HCT116 (cell line): Measurements from ENCODE around the gene SCARB1. TPM values are rescaled to one million over a fixed set of nuclear protein-coding genes. Genes with fewer than 3 reads are reported as not detected.

Experiments used
- ATAC-seq: fragments of 200-7000 bp; cut with Tn5 transposase; 2 replicates; pipeline ENCODE4 v1.9.1; 2020; ENCODE audit warnings: mild to moderate bottlenecking, moderate library complexity
- BruUV-seq: library from RNA; stranded (reverse); fragments of 400-500 nt; replicated peaks from 2 replicates; lab custom pipeline; 2021; lab: Mats Ljungman, UMichigan
- CTCF ChIA-PET: fragments of 300-600 bp; sonication (Branson Sonifier 250); formaldehyde crosslinking; loops from one replicate; lab custom pipeline; 2021; ENCODE audit warnings: antibody characterized with exemption; lab: Charles Lee
- POLR2A ChIA-PET: fragments of 300-600, 350-600 bp; sonication (Branson Sonifier 250); formaldehyde crosslinking; loops from one replicate; lab custom pipeline; 2021; ENCODE audit warnings: antibody characterized with exemption; lab: Charles Lee
- RAD21 ChIA-PET, 2 experiments: fragments of 300-600 bp; sonication (Branson Sonifier 250); formaldehyde crosslinking; loops; one replicate each; lab custom pipeline; 2023; ENCODE audit warnings: low total read pairs in 2 of 2; ENCODE audit not compliant: uncharacterized antibody in 2 of 2, unreplicated experiment in 2 of 2, low non-redundant PET in 1 of 2; lab: Charles Lee
- DNase-seq: peaks from one replicate; pipeline ENCODE4 v3.0.0-alpha.2; 2010; ENCODE audit warnings: low read depth, low spot score
- H2AFZ ChIP-seq: fragments of 200-600 bp; shearing (Covaris generic), sonication (generic); 2 replicates; pipeline ENCODE4 v1.6.1; 2017; ENCODE audit warnings: low read depth, mixed run types, mixed read lengths, antibody characterized with exemption, low read length; ENCODE audit not compliant: poor library complexity, severe bottlenecking
- H3K27ac ChIP-seq: 2 replicates; pipeline ENCODE4 v1.5.1; 2012; ENCODE audit warnings: low read depth, low read length
- H3K27me3 ChIP-seq: fragments of 200-600 bp; sonication (generic); 2 replicates; pipeline ENCODE4 v1.6.1; 2016; ENCODE audit warnings: mixed run types, low read length, mixed read lengths; ENCODE audit not compliant: insufficient read depth
- H3K36me3 ChIP-seq, 2 experiments: fragments of 200-500 bp in 1 of 2; fragments of 200-600 bp in 1 of 2; sonication (Bioruptor generic) in 1 of 2; sonication (generic) in 1 of 2; 2 replicates each; pipeline versions ENCODE4 v1.5.1 to v1.6.1; 2014 to 2016; ENCODE audit warnings: low read length in 2 of 2, inconsistent platforms in 1 of 2, mixed read lengths in 1 of 2, mixed run types in 1 of 2; ENCODE audit not compliant: insufficient read depth in 2 of 2, control insufficient read depth in 1 of 2
- H3K4me1 ChIP-seq, 2 experiments: fragments of 200-600 bp in 1 of 2; sonication (generic) in 1 of 2; 2 replicates each; pipeline versions ENCODE4 v1.5.1 to v1.6.1; 2012 to 2017; ENCODE audit warnings: low read length in 2 of 2, inconsistent platforms in 1 of 2, mild to moderate bottlenecking in 1 of 2, mixed read lengths in 1 of 2, mixed run types in 1 of 2, moderate library complexity in 1 of 2; ENCODE audit not compliant: insufficient read depth in 2 of 2, control insufficient read depth in 1 of 2
- H3K4me2 ChIP-seq: fragments of 200-600 bp; sonication (generic); 2 replicates; pipeline ENCODE4 v1.6.1; 2017; ENCODE audit warnings: mixed run types, low read length, mixed read lengths
- H3K4me3 ChIP-seq, 2 experiments: fragments of 200-600 bp in 1 of 2; sonication (generic) in 1 of 2; replicated peaks in 1 of 2; 2 replicates each; pipeline ENCODE4 v1.5.1; 2011 to 2016; ENCODE audit warnings: low read length in 2 of 2, control low read depth in 1 of 2, low read depth in 1 of 2, mild to moderate bottlenecking in 1 of 2, mixed read lengths in 1 of 2, mixed run types in 1 of 2
- H3K79me2 ChIP-seq: fragments of 200-600 bp; sonication (generic); 2 replicates; pipeline ENCODE4 v1.6.1; 2017; ENCODE audit warnings: mild to moderate bottlenecking, mixed run types, low read length, moderate library complexity, mixed read lengths; ENCODE audit not compliant: insufficient read depth
- H3K9ac ChIP-seq: fragments of 200-600 bp; sonication (generic); 2 replicates; pipeline ENCODE4 v1.6.1; 2016; ENCODE audit warnings: low read length, mixed read lengths
- H3K9me2 ChIP-seq: fragments of 200-600 bp; sonication (generic), shearing (Covaris generic); 2 replicates; pipeline ENCODE4 v1.6.1; 2017; ENCODE audit warnings: mixed run types, mild to moderate bottlenecking, moderate library complexity; ENCODE audit not compliant: insufficient read depth
- H3K9me3 ChIP-seq, 2 experiments: fragments of 200-500 bp in 1 of 2; fragments of 200-600 bp in 1 of 2; sonication (Bioruptor generic) in 1 of 2; sonication (generic) in 1 of 2; 2 replicates each; pipeline ENCODE4 v1.6.1; 2014 to 2017; ENCODE audit warnings: low read length in 2 of 2, mixed read lengths in 2 of 2, inconsistent platforms in 1 of 2, low read depth in 1 of 2, mild to moderate bottlenecking in 1 of 2, mixed run types in 1 of 2, moderate library complexity in 1 of 2; ENCODE audit not compliant: control insufficient read depth in 1 of 2, insufficient read depth in 1 of 2
- H4K20me1 ChIP-seq: fragments of 200-600 bp; sonication (generic), shearing (Covaris generic); 2 replicates; pipeline ENCODE4 v1.6.1; 2017; ENCODE audit warnings: mixed run types, mild to moderate bottlenecking, moderate library complexity; ENCODE audit not compliant: insufficient read depth
- CBX3 ChIP-seq: IDR thresholded peaks from 2 replicates; pipeline ENCODE4 v1.6.1; 2012; ENCODE audit warnings: low read depth
- CEBPB ChIP-seq: IDR thresholded peaks from 2 replicates; pipeline ENCODE4 v1.6.1; 2012; ENCODE audit warnings: low read depth
- EZH2 ChIP-seq: fragments of 200-600 bp; sonication (generic); IDR thresholded peaks from 2 replicates; pipeline ENCODE4 v1.6.1; 2017; ENCODE audit warnings: antibody characterized with exemption, mixed run types
- EZH2phosphoT487 ChIP-seq: fragments of 200-600 bp; IDR thresholded peaks from 2 replicates; pipeline ENCODE4 v1.6.1; 2018; ENCODE audit warnings: antibody characterized with exemption, borderline replicate concordance
- FOSL1 ChIP-seq: IDR thresholded peaks from 2 replicates; pipeline ENCODE4 v1.6.1; 2012; ENCODE audit warnings: low read depth
- JUND ChIP-seq: IDR thresholded peaks from 2 replicates; pipeline ENCODE4 v1.6.1; 2012
- POLR2AphosphoS5 ChIP-seq: IDR thresholded peaks from 2 replicates; pipeline ENCODE4 v1.6.1; 2011; ENCODE audit warnings: mild to moderate bottlenecking, low read depth, low read length, moderate library complexity
- SIN3A ChIP-seq: IDR thresholded peaks from 2 replicates; pipeline ENCODE4 v1.6.1; 2012; ENCODE audit warnings: low read depth
- SRF ChIP-seq: IDR thresholded peaks from 2 replicates; pipeline ENCODE4 v1.6.1; 2012; ENCODE audit warnings: low read depth
- TCF7L2 ChIP-seq: IDR thresholded peaks from 2 replicates; pipeline ENCODE4 v1.7.0; 2011; ENCODE audit warnings: borderline replicate concordance, inconsistent platforms; ENCODE audit not compliant: insufficient read depth, insufficient read length; ENCODE audit errors: extremely low read depth
- YY1 ChIP-seq: IDR thresholded peaks from 2 replicates; pipeline ENCODE4 v1.6.1; 2011; ENCODE audit warnings: low read length, low read depth, moderate library complexity, mild to moderate bottlenecking; ENCODE audit not compliant: insufficient replicate concordance; ENCODE audit errors: extremely low read depth
- ZFX ChIP-seq: fragments of 450-650 bp; IDR thresholded peaks from 2 replicates; pipeline ENCODE4 v1.6.1; 2017
- ZNF274 ChIP-seq: fragments of 200-500 bp; sonication (Bioruptor generic); IDR thresholded peaks from 2 replicates; pipeline ENCODE4 v1.6.1; 2014; ENCODE audit warnings: mild to moderate bottlenecking, low read depth, low read length, inconsistent platforms
- intact Hi-C: fragments of 100-400 bp; cut with micrococcal nuclease; formaldehyde crosslinking; loops from 2 replicates; pipeline ENCODE4 v1.10.0; 2022
- total RNA-seq: library from RNA; stranded (reverse); gene quantifications from one replicate; pipeline ENCODE4 v1.2.1, GENCODE V29; 2021; ENCODE audit not compliant: unreplicated experiment
- TF ChIP-seq, protein P1 (sequence below): IDR thresholded peaks from 2 replicates; pipeline ENCODE4 v1.6.1; 2012
- TF ChIP-seq, protein P2 (sequence below): IDR thresholded peaks from 2 replicates; pipeline ENCODE4 v1.6.1; 2012

SCARB1 gene
- total RNA-seq, 1 experiment from 2014 or later = 95.5 TPM

DNA sequence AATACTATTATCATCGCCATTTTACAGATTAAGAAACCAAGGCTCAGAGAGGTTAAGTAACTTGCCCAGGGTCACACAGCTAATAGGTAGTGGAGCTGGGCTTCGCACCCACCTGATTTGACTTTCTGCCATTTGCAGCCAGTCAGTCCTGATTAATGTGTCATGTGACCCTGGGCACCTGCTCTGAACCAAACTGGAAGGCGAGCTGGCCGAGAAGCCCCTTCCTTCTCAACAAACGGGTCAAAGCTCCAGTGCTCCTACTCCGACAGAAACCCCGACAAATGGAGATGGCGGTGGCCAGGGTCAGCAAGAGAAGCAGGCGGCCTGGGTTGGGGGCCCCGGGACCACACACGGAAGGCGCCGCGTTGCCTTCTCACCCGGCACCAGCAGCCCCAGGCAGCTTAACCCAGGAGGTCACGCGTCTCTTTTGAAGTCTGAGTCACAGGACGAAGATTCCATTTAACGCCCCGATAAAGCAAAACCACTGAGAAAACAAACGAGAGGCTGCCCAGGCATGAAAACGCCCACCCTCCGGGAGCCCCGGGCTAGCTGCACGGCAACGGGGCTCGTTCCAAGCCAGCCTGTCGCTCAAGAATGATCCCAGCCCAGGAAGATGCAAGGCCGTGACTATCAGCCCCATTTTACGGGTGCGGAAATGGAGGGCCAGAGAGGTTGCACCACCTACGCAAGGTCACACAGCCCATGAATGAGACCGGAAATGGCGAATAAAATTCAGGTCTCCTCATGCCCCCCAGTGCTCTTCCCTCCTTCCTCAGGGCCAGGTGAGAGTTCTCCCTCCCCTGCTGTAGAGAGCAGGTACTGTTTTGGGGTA, 124.8 kb downstream of the SCARB1 start:
- POLR2A ChIA-PET = interaction anchor here (0.6 kb wide), 1 partner anchor 1848 kb away, joined by 4 read pairs; no protein-coding TSS in a partner anchor
- no TSS peak for BruUV-seq

DNA sequence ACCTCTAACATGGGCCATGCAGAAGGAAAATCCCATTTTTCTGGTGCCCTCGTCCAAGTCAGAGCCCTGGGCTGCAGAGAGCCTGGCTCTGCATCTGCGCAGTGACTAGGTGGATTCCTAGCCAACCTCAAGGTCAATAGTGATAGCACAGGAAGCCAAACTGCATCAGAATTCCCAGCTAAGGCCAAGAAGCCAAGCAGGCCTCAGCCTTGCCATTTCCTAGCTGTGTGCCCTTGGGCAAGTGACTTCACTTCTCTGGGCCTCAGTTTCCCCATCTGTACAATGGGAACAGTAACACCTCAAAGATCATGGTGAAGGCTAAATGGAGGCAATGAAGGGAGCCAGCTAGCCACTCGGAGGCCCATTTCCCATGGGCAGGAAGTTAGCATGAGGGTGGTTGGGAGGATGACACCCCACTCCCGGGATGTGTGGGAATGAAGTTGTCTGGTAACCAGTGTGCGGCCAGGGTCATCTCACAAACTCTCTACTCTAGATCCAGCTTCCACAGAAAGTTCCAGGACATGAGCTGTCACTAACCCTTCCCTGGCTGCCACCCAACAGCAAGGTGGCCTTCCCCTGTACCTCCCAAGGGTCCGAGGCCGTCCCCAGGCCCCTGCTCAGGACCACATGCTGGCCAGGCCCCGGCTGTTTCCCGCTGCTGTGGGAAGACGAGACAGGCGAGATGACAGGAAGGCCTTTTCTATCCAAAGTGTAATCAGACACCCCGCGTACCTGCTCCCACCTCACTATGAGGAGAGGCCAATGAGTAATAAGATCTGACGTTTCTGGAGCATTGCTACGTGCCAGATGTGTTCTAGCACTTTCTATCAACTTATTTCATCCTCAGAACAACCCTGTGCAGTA, 125.7 kb downstream of the SCARB1 start:
- H3K36me3 ChIP-seq = no peaks in the 10 kb centered on the region
- H3K4me1 ChIP-seq = peaks cover 55 to 60% of the 10 kb centered on the region in 2 experiments
- no peak overlapping the region for H3K4me3 ChIP-seq
- intact Hi-C loops = no loop called here
- H4K20me1 ChIP-seq = no peaks in the 10 kb centered on the region
- ChIA-PET CTCF (no interaction called here), POLR2A (interaction anchor here (0.6 kb wide), 1 partner anchor 1848 kb away, joined by 4 read pairs; no protein-coding TSS in a partner anchor), RAD21 (interaction anchor here in 1 of 2 experiments (0.6 kb wide), 1 partner anchor 14 kb away, joined by 3 read pairs; no protein-coding TSS in a partner anchor)
- ATAC-seq = no peak
- BruUV-seq = no TSS peak
- peak overlapping the region; percentile 73 for H3K4me2 ChIP-seq
- no peaks in the 10 kb centered on the region for H3K9me2 ChIP-seq
- DNase-seq = no peak
- peak overlapping the region; percentile 19 for H2AFZ ChIP-seq
- H3K9me3 ChIP-seq = no peaks in the 10 kb centered on the region
- no peaks in the 10 kb centered on the region for H3K79me2 ChIP-seq
- peak overlapping the region; percentile 30; the same call in 1 of the 2 replicates for H3K27ac ChIP-seq
- H3K27me3 ChIP-seq = no peaks in the 10 kb centered on the region
- 0 out of 2 replicates have a peak overlapping the region, but pooled peaks have one; percentile 11 for H3K9ac ChIP-seq
- no peak for TF ChIP-seq ZNF274
- no peak for TF ChIP-seq FOSL1
- TF ChIP-seq CEBPB = no peak
- TF ChIP-seq ZFX = no peak
- no peak for TF ChIP-seq SRF
- no peak for TF ChIP-seq TCF7L2
- TF ChIP-seq, protein P1, sequence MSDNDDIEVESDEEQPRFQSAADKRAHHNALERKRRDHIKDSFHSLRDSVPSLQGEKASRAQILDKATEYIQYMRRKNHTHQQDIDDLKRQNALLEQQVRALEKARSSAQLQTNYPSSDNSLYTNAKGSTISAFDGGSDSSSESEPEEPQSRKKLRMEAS = no peak
- no peak for TF ChIP-seq POLR2AphosphoS5
- no peak for TF ChIP-seq SIN3A
- no peak for TF ChIP-seq EZH2phosphoT487
- no peak for TF ChIP-seq JUND
- no peak for TF ChIP-seq EZH2
- TF ChIP-seq, protein P2, sequence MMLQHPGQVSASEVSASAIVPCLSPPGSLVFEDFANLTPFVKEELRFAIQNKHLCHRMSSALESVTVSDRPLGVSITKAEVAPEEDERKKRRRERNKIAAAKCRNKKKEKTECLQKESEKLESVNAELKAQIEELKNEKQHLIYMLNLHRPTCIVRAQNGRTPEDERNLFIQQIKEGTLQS = no peak

More for the DNA sequence above, 124.8 kb downstream of the SCARB1 start:
- H4K20me1 ChIP-seq = no peaks in the 10 kb centered on the region
- TF ChIP-seq POLR2AphosphoS5 = no peak
- no peak for TF ChIP-seq CBX3
- TF ChIP-seq YY1 = no peak
- TF ChIP-seq CEBPB = no peak
- H2AFZ ChIP-seq = peak overlapping the region; percentile 66
- no peaks in the 10 kb centered on the region for H3K9me3 ChIP-seq
- DNase-seq (no peak), ATAC-seq (peak; percentile 29)
- H3K27me3 ChIP-seq = no peaks in the 10 kb centered on the region
- RAD21 ChIA-PET = interaction anchor here in 1 of 2 experiments (0.6 kb wide), 1 partner anchor 13 kb away, joined by 3 read pairs; no protein-coding TSS in a partner anchor
- no peaks in the 10 kb centered on the region for H3K79me2 ChIP-seq
- CTCF ChIA-PET = no interaction called here
- no peaks in the 10 kb centered on the region for H3K36me3 ChIP-seq
- H3K9ac ChIP-seq = no peak overlapping the region
- peak overlapping the region in 1 of 2 experiments; percentile 29; a peak in 2 of 4 replicates for H3K4me3 ChIP-seq
- peak overlapping the region; percentile 73 for H3K4me2 ChIP-seq
- H3K4me1 ChIP-seq = peaks cover 55 to 60% of the 10 kb centered on the region in 2 experiments
- intact Hi-C loops = no loop called here
- H3K9me2 ChIP-seq = no peaks in the 10 kb centered on the region
- H3K27ac ChIP-seq = peak overlapping the region; percentile 35; the same call in 1 of the 2 replicates
